ENCODE results near the gene DYNC1H1. TPM values are rescaled to one million over a fixed set of nuclear protein-coding genes. Genes with fewer than 3 reads are reported as not detected.

DYNC1H1 gene
- total RNA-seq, 1 experiment from 2014 or later: 361 TPM

GRCh38 chr14:101963052-101963451 lies 1.3 kb upstream of the DYNC1H1 start (continued):
- TF ChIP-seq REST (IDR thresholded peaks at IDR 0.05; ENCODE audit: low read depth): no peak
- TF ChIP-seq YY1 (IDR thresholded peaks at IDR 0.05; ENCODE audit: extremely low read depth, insufficient replicate concordance, low read depth, low read length): no peak
- TF ChIP-seq POLR2A (IDR thresholded peaks at IDR 0.05; ENCODE audit: borderline replicate concordance, extremely low read depth, insufficient read depth, insufficient read length): no peak

- Histone ChIP-seq H3K9me2 (ENCODE audit: insufficient read depth) (no peaks in the 10 kb centered on the region), H3K4me2 (ENCODE audit: low read length) (peak overlapping the region; percentile 83), H3K27ac (ENCODE audit: low read depth, low read length) (no peak overlapping the region; the same call in 1 of the 2 replicates), H2AFZ (ENCODE audit: low read depth, low read length, poor library complexity, severe bottlenecking) (no peak overlapping the region), H3K79me2 (ENCODE audit: insufficient read depth, low read length) (peaks cover 44% of the 10 kb centered on the region), H3K9me3 (ENCODE audit: control insufficient read depth in 1 of 2, insufficient read depth in 1 of 2, low read depth in 1 of 2, low read length in 2 of 2) (no peaks in the 10 kb centered on the region), H4K20me1 (ENCODE audit: insufficient read depth) (no peaks in the 10 kb centered on the region), H3K27me3 (ENCODE audit: insufficient read depth, low read length) (no peaks in the 10 kb centered on the region), H3K4me3 (replicated peaks in 1 of 2; ENCODE audit: low read depth in 1 of 2, low read length in 2 of 2) (peak overlapping the region; percentile 33 to 95), H3K36me3 (ENCODE audit: control insufficient read depth in 1 of 2, insufficient read depth in 2 of 2, low read length in 2 of 2) (peaks cover 0 to 4% of the 10 kb centered on the region in 2 experiments; a peak in 1 of 4 replicates), H3K4me1 (ENCODE audit: control insufficient read depth in 1 of 2, insufficient read depth in 2 of 2, low read length in 2 of 2) (peaks cover 23 to 49% of the 10 kb centered on the region in 2 experiments; a peak in 3 of 4 replicates), H3K9ac (ENCODE audit: low read length) (peak overlapping the region; percentile 35; the same call in 1 of the 2 replicates)
- intact Hi-C loops (cut with micrococcal nuclease): loop anchor here (5.0 kb wide), 2 partner anchors 174 to 191 kb away; partner anchors contain the start of gene WDR20
- ChIA-PET POLR2A (interaction anchor here (0.6 to 1.6 kb wide), 2 partner anchors 10 to 1447 kb away, joined by 3 to 6 read pairs; no protein-coding TSS in a partner anchor), CTCF (interaction anchor here (1.3 kb wide), 1 partner anchor 133 kb away, joined by 8 read pairs; no protein-coding TSS in a partner anchor), RAD21 (ENCODE audit: low non-redundant PET in 1 of 2, low total read pairs in 2 of 2, uncharacterized antibody in 2 of 2, unreplicated experiment in 2 of 2) (no interaction called here)
- peak; percentile 1; the same call in 1 of the 2 replicates for ATAC-seq
- no peak for DNase-seq (ENCODE audit: low read depth, low spot score)
- no TSS peak for BruUV-seq (replicated peaks)
- no peak for TF ChIP-seq FOSL1 (IDR thresholded peaks at IDR 0.05; ENCODE audit: low read depth)
- no peak for TF ChIP-seq CEBPB (IDR thresholded peaks at IDR 0.05; ENCODE audit: low read depth)
- no peak for TF ChIP-seq ELF1 (IDR thresholded peaks at IDR 0.05; ENCODE audit: borderline replicate concordance, low read depth)
- TF ChIP-seq MAX (IDR thresholded peaks at IDR 0.05): no peak
- no peak for TF ChIP-seq ATF3 (IDR thresholded peaks at IDR 0.05)
- TF ChIP-seq POLR2A (IDR thresholded peaks at IDR 0.05; ENCODE audit: borderline replicate concordance, extremely low read depth, insufficient read depth, insufficient read length): no peak
- no peak for TF ChIP-seq ZFX (IDR thresholded peaks at IDR 0.05)
- no peak for TF ChIP-seq CBX3 (IDR thresholded peaks at IDR 0.05; ENCODE audit: low read depth)
- TF ChIP-seq EGR1 (IDR thresholded peaks at IDR 0.05; ENCODE audit: low read depth): no peak
- no peak for TF ChIP-seq ZNF274 (IDR thresholded peaks at IDR 0.05; ENCODE audit: low read depth, low read length)
- TF ChIP-seq REST (IDR thresholded peaks at IDR 0.05; ENCODE audit: low read depth): no peak
- no peak for TF ChIP-seq SRF (IDR thresholded peaks at IDR 0.05; ENCODE audit: low read depth)
- TF ChIP-seq RAD21 (IDR thresholded peaks at IDR 0.05; ENCODE audit: low read depth): no peak
- TF ChIP-seq YY1 (IDR thresholded peaks at IDR 0.05; ENCODE audit: extremely low read depth, insufficient replicate concordance, low read depth, low read length): no peak
- no peak for TF ChIP-seq EZH2 (IDR thresholded peaks at IDR 0.05)
- TF ChIP-seq TCF7L2 (IDR thresholded peaks at IDR 0.05; ENCODE audit: borderline replicate concordance, extremely low read depth, insufficient read depth, insufficient read length): no peak
Measured at GRCh38 chr14:101963656-101964296, 597 bp upstream of the DYNC1H1 start.

Data from HCT116 (cell line).